ENCODE results near the gene ZNF793.

ZNF793 gene

GRCh38 chr19:37506387-37507166 is at the start of gene ZNF793 (continued):
- TF ChIP-seq ZEB2 (tag by site-specific recombination; IDR thresholded peaks at IDR 0.05) (peak; percentile 97), ZBTB44 (tag by site-specific recombination; IDR thresholded peaks at IDR 0.05) (no peak), PATZ1 (tag by site-specific recombination; IDR thresholded peaks at IDR 0.05) (peak; percentile 68; the same call in 1 of the 2 replicates), ZNF112 (tag by site-specific recombination; IDR thresholded peaks at IDR 0.05) (no peak), INSM2 (tag by site-specific recombination; IDR thresholded peaks at IDR 0.05) (peak; percentile 74), ZNF423 (tag by site-specific recombination; IDR thresholded peaks at IDR 0.05) (no peak), REPIN1 (tag by site-specific recombination; IDR thresholded peaks at IDR 0.05; ENCODE audit: low read depth) (peak; percentile 85; the same call in 1 of the 2 replicates), ZNF223 (tag by site-specific recombination; IDR thresholded peaks at IDR 0.05) (no peak), ZNF146 (tag by site-specific recombination; IDR thresholded peaks at IDR 0.05) (peak; percentile 79), KLF8 (tag by site-specific recombination; IDR thresholded peaks at IDR 0.05) (peak; percentile 85), ZFP69B (tag by site-specific recombination; IDR thresholded peaks at IDR 0.05) (peak; percentile 72), ZNF23 (tag by site-specific recombination; IDR thresholded peaks at IDR 0.05; ENCODE audit: borderline replicate concordance) (no peak), ZSCAN18 (tag by site-specific recombination; IDR thresholded peaks at IDR 0.05) (peak; percentile 51), ZBTB11 (tag by site-specific recombination; conservative IDR thresholded peaks at IDR 0.05; ENCODE audit: low read depth) (peak; percentile 65), ZNF239 (tag by site-specific recombination; IDR thresholded peaks at IDR 0.05) (no peak), ZNF18 (tag by site-specific recombination; IDR thresholded peaks at IDR 0.05) (peak; percentile 60; the same call in 1 of the 2 replicates), ZNF629 (tag by site-specific recombination; IDR thresholded peaks at IDR 0.05) (peak; percentile 73), ZNF140 (tag by site-specific recombination; IDR thresholded peaks at IDR 0.05) (no peak), ZNF777 (tag by site-specific recombination; IDR thresholded peaks at IDR 0.05; ENCODE audit: borderline replicate concordance) (no peak), ZNF600 (tag by site-specific recombination; IDR thresholded peaks at IDR 0.05) (peak; percentile 97), ZNF624 (tag by site-specific recombination; IDR thresholded peaks at IDR 0.05) (peak; percentile 74; the same call in 1 of the 2 replicates), PBX3 (CRISPR knock-in tag; IDR thresholded peaks at IDR 0.05) (0 out of 2 replicates have a peak, but pooled peaks have one; percentile 49)
